GM21825 (cell line): ENCODE measurements around the gene RASGEF1B.
"Not testable (repeated sequence)": the region's sequence is repeated elsewhere in the genome, so short reads cannot be mapped to it uniquely, and the experiment has no call there.

Experiments
- ATAC-seq: cut with Tn5 transposase; IDR thresholded peaks from one replicate; pipeline ENCODE4 v1.9.1; 2021; ENCODE audit warnings: mild to moderate bottlenecking, moderate library complexity; ENCODE audit not compliant: unreplicated experiment

The RASGEF1B gene

GRCh38 chr4:81498551-81499099, 26.9 kb upstream of the RASGEF1B start:
- no peak for ATAC-seq

- no peak for ATAC-seq
These were observed 26.3 kb upstream of the RASGEF1B start for GRCh38 chr4:81498046-81498445.

- no peak for ATAC-seq
These were observed 23.6 kb upstream of the RASGEF1B start for GRCh38 chr4:81495345-81495744.

GRCh38 chr4:81494031-81494431, 22.3 kb upstream of the RASGEF1B start:
- ATAC-seq = peak; percentile 77

- ATAC-seq = no peak
These were observed 21.0 kb upstream of the RASGEF1B start for GRCh38 chr4:81492606-81493230.

GRCh38 chr4:81491943-81492342, 20.2 kb upstream of the RASGEF1B start:
- no peak for ATAC-seq

- ATAC-seq = no peak
These were observed 18.9 kb upstream of the RASGEF1B start for GRCh38 chr4:81490403-81491160.

GRCh38 chr4:81486502-81486901, 14.8 kb upstream of the RASGEF1B start:
- no peak for ATAC-seq

GRCh38 chr4:81485310-81485980, 13.7 kb upstream of the RASGEF1B start:
- no peak for ATAC-seq

GRCh38 chr4:81482326-81482725, 10.6 kb upstream of the RASGEF1B start:
- no peak for ATAC-seq

GRCh38 chr4:81481151-81481550, 9.4 kb upstream of the RASGEF1B start:
- no peak for ATAC-seq

GRCh38 chr4:81479573-81479972, 7.9 kb upstream of the RASGEF1B start:
- ATAC-seq = not testable (repeated sequence)

GRCh38 chr4:81473331-81474265, 1.9 kb upstream of the RASGEF1B start:
- not testable (repeated sequence) for ATAC-seq

GRCh38 chr4:81472281-81473182, 825 bp upstream of the RASGEF1B start:
- ATAC-seq = peak; percentile 38

- no peak for ATAC-seq
These were observed 464 bp downstream of the RASGEF1B start for GRCh38 chr4:81471298-81471587.

- ATAC-seq = no peak
These were observed 1.0 kb downstream of the RASGEF1B start for GRCh38 chr4:81470456-81471297.

GRCh38 chr4:81469781-81470455, 1.8 kb downstream of the RASGEF1B start:
- ATAC-seq = no peak

GRCh38 chr4:81468678-81469077, 3.0 kb downstream of the RASGEF1B start:
- ATAC-seq = no peak

GRCh38 chr4:81467672-81467964, 4.1 kb downstream of the RASGEF1B start:
- no peak for ATAC-seq
